Measurements from ENCODE around the gene GPM6B. TPM values are rescaled to one million over a fixed set of nuclear protein-coding genes. Genes with fewer than 3 reads are reported as not detected.
A peak's percentile ranks its signal among the peaks of the same experiment; 100 is the strongest.

GPM6B gene
- total RNA-seq, 4 donors from 2014 or later = 2.4 to 7.4 (median 5.3) TPM

GRCh38 chrX:13763489-13763888, 53.4 kb downstream of the GPM6B start:
- H3K9me3 ChIP-seq = no peaks in the 10 kb centered on the region
- no peaks in the 10 kb centered on the region for H3K27me3 ChIP-seq
- peaks cover 0 to 76% (median 6%) of the 10 kb centered on the region in 3 donors for H3K36me3 ChIP-seq
- intact Hi-C loops (cut with DNase I) = no loop called here
- peaks cover 0 to 36% (median 5%) of the 10 kb centered on the region in 3 donors for H3K4me1 ChIP-seq
- no peak overlapping the region for H3K4me3 ChIP-seq
- 31 to 64% methylated on average over 3 to 8 of the region's 8 CpGs for WGBS, 2 donors
- peak overlapping the region in 2 of 4 donors; percentile 42 to 66 for H3K27ac ChIP-seq
- TF ChIP-seq CTCF (IDR thresholded peaks at IDR 0.05) (peak in 1 of 6 experiments; percentile 25), POLR2A (IDR thresholded peaks at IDR 0.05) (no peak)
- DNase-seq = no peak

GRCh38 chrX:13761606-13762414, 55.1 kb downstream of the GPM6B start:
- WGBS, 2 donors = 48 to 53% methylated on average over 7 of the region's 7 CpGs
- TF ChIP-seq POLR2A (IDR thresholded peaks at IDR 0.05) (no peak), CTCF (IDR thresholded peaks at IDR 0.05) (no peak)

GRCh38 chrX:13760426-13760825, 56.5 kb downstream of the GPM6B start:
- WGBS, 2 donors = 92% methylated on average over 13 of the region's 13 CpGs; no CpG with 5 or more reads in 1 of the 2 donors
- no peak for TF ChIP-seq POLR2A (IDR thresholded peaks at IDR 0.05)
- no peak for TF ChIP-seq CTCF (IDR thresholded peaks at IDR 0.05)
- peaks cover 0 to 36% (median 5%) of the 10 kb centered on the region in 3 donors for H3K4me1 ChIP-seq
- no peaks in the 10 kb centered on the region for H3K9me3 ChIP-seq
- intact Hi-C loops (cut with DNase I) = no loop called here
- no peak for DNase-seq
- peak overlapping the region in 1 of 4 donors; percentile 9 for H3K27ac ChIP-seq
- no peak overlapping the region for H3K4me3 ChIP-seq
- H3K36me3 ChIP-seq = peaks cover 0 to 74% (median 6%) of the 10 kb centered on the region in 3 donors
- no peaks in the 10 kb centered on the region for H3K27me3 ChIP-seq

More at GRCh38 chrX:13761606-13762414, 55.1 kb downstream of the GPM6B start:
- DNase-seq = no peak
- Histone ChIP-seq H3K36me3 (peaks cover 0 to 76% (median 6%) of the 10 kb centered on the region in 3 donors), H3K9me3 (no peaks in the 10 kb centered on the region), H3K27me3 (no peaks in the 10 kb centered on the region), H3K27ac (peak overlapping the region in 2 of 4 donors; percentile 25 to 28), H3K4me3 (no peak overlapping the region), H3K4me1 (peaks cover 0 to 36% (median 5%) of the 10 kb centered on the region in 3 donors)
- intact Hi-C loops (cut with DNase I) = no loop called here

GRCh38 chrX:13759152-13759718, 57.7 kb downstream of the GPM6B start:
- DNase-seq = no peak
- TF ChIP-seq POLR2A (IDR thresholded peaks at IDR 0.05) = no peak
- TF ChIP-seq CTCF (IDR thresholded peaks at IDR 0.05) = no peak
- intact Hi-C loops (cut with DNase I) = loop anchor here (10.0 kb wide), 1 partner anchor 276 kb away; no protein-coding TSS in a partner anchor
- Histone ChIP-seq H3K27ac (no peak overlapping the region), H3K4me1 (peaks cover 0 to 26% (median 0%) of the 10 kb centered on the region in 3 donors), H3K9me3 (no peaks in the 10 kb centered on the region), H3K27me3 (no peaks in the 10 kb centered on the region), H3K4me3 (no peak overlapping the region), H3K36me3 (peaks cover 0 to 86% (median 6%) of the 10 kb centered on the region in 3 donors)
- 69 to 83% methylated on average over 5 to 7 of the region's 8 CpGs for WGBS, 2 donors

- H3K27me3 ChIP-seq = no peaks in the 10 kb centered on the region
- intact Hi-C loops (cut with DNase I) = loop anchor here (10.0 kb wide), 1 partner anchor 278 kb away; no protein-coding TSS in a partner anchor
- H3K9me3 ChIP-seq = no peaks in the 10 kb centered on the region
- DNase-seq = no peak
- WGBS, 2 donors = 93 to 99% methylated on average over 4 of the region's 4 CpGs
- H3K4me3 ChIP-seq = no peak overlapping the region
- TF ChIP-seq CTCF (IDR thresholded peaks at IDR 0.05) (no peak), POLR2A (IDR thresholded peaks at IDR 0.05) (no peak)
- no peak overlapping the region for H3K27ac ChIP-seq
- peaks cover 6 to 91% (median 6%) of the 10 kb centered on the region in 3 donors for H3K36me3 ChIP-seq
- peaks cover 0 to 5% (median 0%) of the 10 kb centered on the region in 3 donors for H3K4me1 ChIP-seq
Observed at GRCh38 chrX:13756381-13756780, 60.5 kb downstream of the GPM6B start.

All from esophagus squamous epithelium (tissue), 5 donors.